Femur (tissue), 1 donor: ENCODE results near the gene RPL31.
"Not testable (repeated sequence)": the region's sequence is repeated elsewhere in the genome, so short reads cannot be mapped to it uniquely, and the experiment has no call there.

ENCODE experiments used
- DNase-seq: peaks from one replicate; pipeline ENCODE4 v3.0.0-alpha.2; 2017

Gene RPL31

GRCh38 chr2:101030866-101031554, 28.9 kb downstream of the RPL31 start:
- no peak for DNase-seq

- DNase-seq: no peak
These were observed 30.1 kb downstream of the RPL31 start for GRCh38 chr2:101032084-101032776.

GRCh38 chr2:101036562-101036961, 34.5 kb downstream of the RPL31 start:
- no peak for DNase-seq

- DNase-seq: no peak
These were observed 35.2 kb downstream of the RPL31 start for GRCh38 chr2:101037161-101037755.

GRCh38 chr2:101038455-101039255, 36.6 kb downstream of the RPL31 start:
- no peak for DNase-seq

- DNase-seq: no peak
These were observed 38.0 kb downstream of the RPL31 start for GRCh38 chr2:101040072-101040471.

DNA sequence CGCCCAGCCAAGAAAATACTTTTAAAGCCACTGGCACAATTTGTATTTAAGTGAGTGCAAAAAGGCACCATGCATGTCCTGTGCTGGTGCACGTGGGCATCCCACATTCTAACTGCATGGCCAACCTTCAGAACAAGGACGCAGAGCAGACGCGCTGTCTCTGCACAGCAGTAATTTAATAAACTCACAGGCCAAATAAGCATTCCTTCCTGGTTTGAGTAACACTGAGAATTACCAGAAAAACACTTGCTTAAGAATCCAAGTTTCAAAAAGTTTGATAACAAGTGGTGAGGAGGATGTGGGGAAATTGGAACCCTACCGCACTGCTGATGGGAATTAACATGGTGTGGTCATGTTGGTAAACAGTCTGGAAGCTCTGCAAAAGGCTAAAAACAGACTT, 38.7 kb downstream of the RPL31 start:
- DNase-seq: no peak

GRCh38 chr2:101041413-101041812, 39.3 kb downstream of the RPL31 start:
- no peak for DNase-seq

GRCh38 chr2:101045330-101045729, 43.2 kb downstream of the RPL31 start:
- DNase-seq: no peak

- no peak for DNase-seq
These were observed 45.1 kb downstream of the RPL31 start for GRCh38 chr2:101047075-101047766.

GRCh38 chr2:101047774-101048173, 45.7 kb downstream of the RPL31 start:
- DNase-seq: peak; percentile 57

DNA sequence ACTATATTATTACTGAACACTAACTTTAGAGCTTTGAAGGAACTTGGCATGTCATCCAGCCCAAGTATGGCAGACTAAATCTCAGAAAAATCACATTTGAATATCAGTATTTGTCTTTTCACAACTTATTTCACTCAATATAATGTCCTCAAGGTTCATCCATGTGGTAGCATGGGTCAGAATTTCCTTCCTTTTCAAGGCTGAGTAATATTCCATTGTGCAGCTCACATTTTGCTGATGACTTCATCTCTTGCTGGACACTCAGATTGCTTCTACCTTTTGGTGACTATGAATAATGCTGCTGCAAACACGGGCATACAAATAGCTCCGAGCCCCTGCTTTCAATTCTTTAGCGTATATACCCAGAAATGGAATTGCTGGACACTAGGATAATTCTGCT, 46.7 kb downstream of the RPL31 start:
- DNase-seq: no peak

- DNase-seq: not testable (repeated sequence)
These were observed 48.8 kb downstream of the RPL31 start for GRCh38 chr2:101050886-101051285.

DNA sequence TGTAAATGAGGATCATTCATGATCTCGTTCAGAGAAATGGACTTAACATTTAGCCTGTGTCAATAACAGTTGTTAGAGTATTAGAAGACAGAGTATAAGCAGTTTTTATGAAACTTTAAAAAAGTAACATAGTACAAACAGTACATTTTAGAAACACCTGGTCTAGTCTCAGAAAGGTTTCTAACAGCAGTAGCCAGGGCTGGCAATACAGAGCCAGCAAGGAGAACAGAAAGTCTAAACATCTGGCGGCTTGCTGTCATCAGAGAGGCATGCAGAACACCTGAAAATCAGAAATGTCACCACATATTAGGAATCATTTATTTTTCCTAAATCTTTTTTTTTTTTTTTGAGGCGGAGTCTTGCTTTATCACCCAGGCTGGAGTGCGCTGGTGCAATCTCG, 50.1 kb downstream of the RPL31 start:
- no peak for DNase-seq

DNA sequence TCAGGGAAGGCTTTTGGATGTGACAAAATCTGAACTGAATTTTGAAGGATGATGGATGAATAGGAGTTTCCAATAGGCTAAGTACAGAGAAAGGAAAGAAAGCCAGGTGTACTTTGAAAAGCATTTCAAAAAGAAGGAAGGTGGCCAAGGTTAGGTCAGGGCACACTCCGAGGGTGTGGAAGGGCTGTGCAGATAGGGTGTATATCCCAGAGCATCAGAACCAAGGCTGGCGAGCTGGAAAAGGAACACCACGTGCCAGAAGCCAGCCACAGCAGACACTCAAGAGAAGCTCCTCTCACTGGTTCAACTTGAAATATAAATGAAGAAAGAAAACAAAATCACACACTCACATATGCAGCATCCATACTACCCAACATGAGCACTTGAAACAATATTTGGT, 51.0 kb downstream of the RPL31 start:
- DNase-seq: no peak
